ENCODE data around the gene USE1.

Gene USE1, protein sequence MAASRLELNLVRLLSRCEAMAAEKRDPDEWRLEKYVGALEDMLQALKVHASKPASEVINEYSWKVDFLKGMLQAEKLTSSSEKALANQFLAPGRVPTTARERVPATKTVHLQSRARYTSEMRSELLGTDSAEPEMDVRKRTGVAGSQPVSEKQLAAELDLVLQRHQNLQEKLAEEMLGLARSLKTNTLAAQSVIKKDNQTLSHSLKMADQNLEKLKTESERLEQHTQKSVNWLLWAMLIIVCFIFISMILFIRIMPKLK

DNA sequence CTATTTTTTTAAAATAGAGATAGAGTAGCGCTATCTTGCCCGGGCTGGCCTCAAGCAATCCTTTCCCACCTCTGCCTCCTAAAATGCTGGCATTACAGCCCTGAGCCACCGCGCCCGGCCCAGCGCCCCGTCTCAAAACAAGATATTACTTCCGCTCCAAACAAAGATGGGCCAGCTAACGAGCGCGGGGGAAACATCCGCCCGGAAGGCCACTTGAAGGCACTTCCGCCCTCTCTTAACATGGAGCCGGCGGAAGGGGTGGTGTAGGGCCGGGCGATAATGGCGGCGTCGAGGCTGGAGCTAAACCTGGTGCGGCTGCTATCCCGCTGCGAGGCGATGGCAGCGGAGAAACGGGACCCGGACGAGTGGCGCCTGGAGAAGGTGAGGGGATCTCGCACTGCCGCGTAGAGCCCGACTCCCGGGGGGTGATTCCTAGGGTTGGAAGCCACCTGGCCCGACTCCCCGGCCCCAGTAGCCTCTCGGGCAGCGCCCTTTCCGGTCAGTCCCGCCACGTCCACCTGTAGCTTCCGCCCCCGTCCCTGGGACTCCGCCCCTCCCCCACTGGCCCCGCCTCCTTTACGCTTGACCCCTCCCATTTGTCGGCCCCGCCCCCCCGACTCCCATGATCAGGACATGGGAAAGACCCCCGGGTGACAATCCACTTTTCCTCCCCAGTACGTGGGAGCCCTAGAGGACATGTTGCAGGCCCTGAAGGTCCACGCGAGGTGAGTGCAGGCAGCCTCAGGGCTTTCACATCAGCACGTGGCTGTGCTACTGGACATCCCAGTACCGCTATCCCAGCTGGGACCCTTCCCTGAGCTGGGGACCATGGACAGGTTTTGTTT, at the start of gene USE1:
TSS of gene USE1 (plus strand) at position 231 of the 845 bp plus-strand sequence. CDS start at position 280, 49 bp downstream.
- no peak for TF ChIP-seq Cebpa-rat (IDR thresholded peaks at IDR 0.05)
- Histone ChIP-seq H3K9ac (peak within 1 kb of the TSS; percentile 89), H3K4me2 (peak within 1 kb of the TSS; percentile 93), H3K9me3 (no peaks in the 10 kb centered on the region), H3K27me3 (no peaks in the 10 kb centered on the region), H3K4me3 (peak within 1 kb of the TSS; percentile 76), H4K20me1 (no peaks in the 10 kb centered on the region), H3K36me3 (peaks cover 66% of the 10 kb centered on the region), H3K4me1 (peaks cover 46% of the 10 kb centered on the region), H3K27ac (peak within 1 kb of the TSS; percentile 96)

DNA sequence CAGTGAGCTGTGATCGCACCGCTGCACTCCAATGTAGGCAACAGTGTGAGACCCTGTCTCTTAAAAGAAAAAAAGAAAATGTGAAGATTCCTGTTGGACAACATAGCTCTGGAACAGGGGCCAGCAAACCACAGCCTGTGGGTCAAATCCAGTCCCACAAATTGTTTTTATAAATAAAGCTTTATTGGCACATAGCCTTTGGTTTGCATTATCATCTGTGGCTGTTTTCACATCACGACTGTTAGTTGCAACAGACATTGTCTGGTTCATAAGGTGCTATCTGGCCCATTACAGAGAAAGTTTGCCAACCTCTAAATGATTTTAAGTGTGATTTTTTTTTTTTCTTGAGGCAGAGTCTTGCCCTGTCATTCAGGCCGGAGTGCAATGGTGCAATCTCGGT, 49.4 kb upstream of the USE1 start:
- Histone ChIP-seq H3K9me3 (peaks cover 16% of the 10 kb centered on the region), H3K4me2 (no peak overlapping the region), H3K27ac (no peak overlapping the region), H3K4me1 (no peaks in the 10 kb centered on the region), H3K27me3 (no peaks in the 10 kb centered on the region), H3K4me3 (no peak overlapping the region), H4K20me1 (no peaks in the 10 kb centered on the region), H3K36me3 (peaks cover 100% of the 10 kb centered on the region), H3K9ac (no peak overlapping the region)
- no peak for TF ChIP-seq Cebpa-rat (IDR thresholded peaks at IDR 0.05)

DNA sequence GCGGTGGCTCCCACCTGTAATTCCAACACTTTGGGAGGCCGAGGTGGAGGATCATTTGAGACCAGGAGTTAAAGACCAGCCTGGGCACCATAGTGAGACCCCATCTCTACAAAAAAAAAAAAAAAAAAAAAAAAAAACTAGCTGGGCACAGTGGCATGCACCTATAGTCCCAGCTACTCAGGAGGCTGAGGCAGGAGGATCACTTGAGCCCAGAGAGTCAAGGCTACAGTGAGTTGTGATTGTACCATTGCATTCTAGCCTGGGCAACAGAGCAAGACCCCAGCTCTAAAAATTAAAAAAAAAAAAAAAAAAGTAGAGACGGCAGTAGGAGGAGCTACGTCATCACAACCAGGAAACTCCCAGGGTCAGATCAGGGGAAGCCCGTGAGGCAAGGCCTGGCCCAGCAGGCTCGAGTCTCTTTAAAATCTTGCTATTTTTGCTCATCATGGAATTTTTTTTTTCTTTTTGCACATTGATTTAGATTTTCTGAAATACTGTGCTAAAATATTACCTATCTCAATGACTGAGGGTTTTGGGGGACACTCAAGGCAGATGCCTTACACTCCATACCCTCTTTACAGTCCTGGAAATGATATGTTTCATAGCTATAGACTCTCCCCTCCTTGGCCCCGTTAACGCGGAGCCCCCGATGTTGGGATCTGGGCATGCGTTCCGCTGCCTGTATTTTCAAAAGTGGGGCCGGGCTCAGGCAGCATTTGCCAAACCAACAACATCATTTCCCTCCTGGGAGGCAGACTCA, 44.4 kb upstream of the USE1 start:
- Histone ChIP-seq H3K9ac (no peak overlapping the region), H3K36me3 (peaks cover 100% of the 10 kb centered on the region), H3K4me2 (no peak overlapping the region), H3K4me3 (no peak overlapping the region), H4K20me1 (no peaks in the 10 kb centered on the region), H3K27me3 (no peaks in the 10 kb centered on the region), H3K9me3 (no peaks in the 10 kb centered on the region), H3K4me1 (no peaks in the 10 kb centered on the region), H3K27ac (no peak overlapping the region)
- no peak for TF ChIP-seq Cebpa-rat (IDR thresholded peaks at IDR 0.05)

DNA sequence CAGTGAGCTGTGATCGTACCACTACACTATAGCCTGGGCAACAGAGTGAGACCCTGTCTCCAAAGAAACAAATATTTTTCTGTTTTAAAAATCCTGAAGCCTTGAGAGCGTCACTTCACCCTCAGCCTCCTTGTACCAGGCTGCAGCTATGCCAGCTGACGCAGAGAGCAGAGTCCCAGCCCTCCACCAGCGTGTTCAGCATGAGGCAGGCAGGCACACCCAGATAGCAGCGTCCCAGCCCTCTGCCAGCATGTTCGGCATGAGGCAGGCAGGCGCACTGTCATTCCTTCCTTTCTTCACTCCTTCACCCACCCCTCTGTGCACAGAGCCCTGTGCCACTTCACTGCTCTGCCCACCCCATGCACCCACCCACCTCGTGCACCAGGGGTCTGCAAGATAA, 43.3 kb upstream of the USE1 start:
- no peaks in the 10 kb centered on the region for H3K4me1 ChIP-seq
- no peak for TF ChIP-seq Cebpa-rat (IDR thresholded peaks at IDR 0.05)
- no peaks in the 10 kb centered on the region for H3K9me3 ChIP-seq
- H3K27ac ChIP-seq = no peak overlapping the region
- peaks cover 100% of the 10 kb centered on the region for H3K36me3 ChIP-seq
- no peak overlapping the region for H3K4me2 ChIP-seq
- H4K20me1 ChIP-seq = no peaks in the 10 kb centered on the region
- no peak overlapping the region for H3K4me3 ChIP-seq
- no peaks in the 10 kb centered on the region for H3K27me3 ChIP-seq
- no peak overlapping the region for H3K9ac ChIP-seq

DNA sequence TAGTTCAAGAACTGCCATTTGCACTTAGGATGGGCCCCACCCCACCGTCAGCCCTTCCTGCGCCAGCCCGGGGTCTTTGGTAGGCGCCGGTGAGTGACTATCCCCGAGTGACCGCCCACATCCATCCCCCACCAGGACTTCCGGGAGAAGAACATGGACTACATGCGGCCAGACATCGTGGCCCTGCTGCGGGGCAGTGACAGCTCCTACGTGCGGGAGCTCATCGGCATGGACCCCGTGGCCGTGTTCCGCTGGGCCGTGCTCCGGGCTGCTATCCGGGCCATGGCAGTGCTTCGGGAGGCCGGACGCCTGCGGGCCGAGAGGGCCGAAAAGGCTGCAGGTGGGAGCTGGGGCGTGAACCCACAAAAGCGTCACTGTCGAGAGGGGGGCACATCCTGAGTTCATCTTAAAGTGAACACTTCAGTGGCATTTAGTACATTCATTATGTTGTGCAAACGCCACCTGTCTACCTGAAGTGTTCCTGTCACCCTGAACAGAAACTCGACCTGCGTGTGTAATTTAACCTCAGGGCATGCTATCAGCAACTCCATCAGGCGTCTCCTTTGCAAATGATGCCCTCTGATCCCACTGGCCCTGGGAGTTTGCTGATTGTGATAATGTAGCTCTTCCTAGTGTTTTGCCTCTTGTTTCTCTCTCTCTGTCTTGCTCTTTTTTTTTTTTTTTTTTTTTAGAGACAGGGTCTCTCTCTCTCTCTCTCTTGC, 42.4 kb upstream of the USE1 start:
- H3K4me3 ChIP-seq = no peak overlapping the region
- H3K27me3 ChIP-seq = no peaks in the 10 kb centered on the region
- H3K9me3 ChIP-seq = no peaks in the 10 kb centered on the region
- peaks cover 100% of the 10 kb centered on the region for H3K36me3 ChIP-seq
- H3K27ac ChIP-seq = no peak overlapping the region
- H3K4me1 ChIP-seq = no peaks in the 10 kb centered on the region
- H4K20me1 ChIP-seq = no peaks in the 10 kb centered on the region
- H3K9ac ChIP-seq = no peak overlapping the region
- no peak overlapping the region for H3K4me2 ChIP-seq
- no peak for TF ChIP-seq Cebpa-rat (IDR thresholded peaks at IDR 0.05)

DNA sequence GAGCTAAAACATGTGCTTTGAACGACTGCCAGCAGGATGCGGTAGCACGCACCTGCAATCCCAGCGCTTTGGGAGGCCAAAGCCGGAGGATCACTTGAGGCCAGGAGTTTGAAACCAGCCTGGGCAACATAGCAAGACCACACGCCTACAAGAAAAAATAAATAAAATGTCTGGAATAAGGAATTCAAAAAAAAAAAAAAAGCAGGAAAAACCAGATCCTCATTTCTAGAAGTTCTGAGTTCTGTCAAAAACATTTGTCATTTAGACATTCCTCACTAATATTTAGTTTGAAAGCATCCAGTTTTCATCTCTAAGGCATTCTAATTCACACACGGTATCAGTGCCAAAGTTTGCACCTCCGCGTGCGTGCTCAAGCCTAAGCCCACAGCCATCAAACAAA, 36.9 kb upstream of the USE1 start:
- Histone ChIP-seq H3K4me2 (no peak overlapping the region), H3K27me3 (no peaks in the 10 kb centered on the region), H3K4me1 (peaks cover 20% of the 10 kb centered on the region), H3K9ac (no peak overlapping the region), H3K9me3 (no peaks in the 10 kb centered on the region), H3K36me3 (peaks cover 92% of the 10 kb centered on the region), H3K27ac (no peak overlapping the region), H4K20me1 (no peaks in the 10 kb centered on the region), H3K4me3 (no peak overlapping the region)
- TF ChIP-seq Cebpa-rat (IDR thresholded peaks at IDR 0.05) = no peak

DNA sequence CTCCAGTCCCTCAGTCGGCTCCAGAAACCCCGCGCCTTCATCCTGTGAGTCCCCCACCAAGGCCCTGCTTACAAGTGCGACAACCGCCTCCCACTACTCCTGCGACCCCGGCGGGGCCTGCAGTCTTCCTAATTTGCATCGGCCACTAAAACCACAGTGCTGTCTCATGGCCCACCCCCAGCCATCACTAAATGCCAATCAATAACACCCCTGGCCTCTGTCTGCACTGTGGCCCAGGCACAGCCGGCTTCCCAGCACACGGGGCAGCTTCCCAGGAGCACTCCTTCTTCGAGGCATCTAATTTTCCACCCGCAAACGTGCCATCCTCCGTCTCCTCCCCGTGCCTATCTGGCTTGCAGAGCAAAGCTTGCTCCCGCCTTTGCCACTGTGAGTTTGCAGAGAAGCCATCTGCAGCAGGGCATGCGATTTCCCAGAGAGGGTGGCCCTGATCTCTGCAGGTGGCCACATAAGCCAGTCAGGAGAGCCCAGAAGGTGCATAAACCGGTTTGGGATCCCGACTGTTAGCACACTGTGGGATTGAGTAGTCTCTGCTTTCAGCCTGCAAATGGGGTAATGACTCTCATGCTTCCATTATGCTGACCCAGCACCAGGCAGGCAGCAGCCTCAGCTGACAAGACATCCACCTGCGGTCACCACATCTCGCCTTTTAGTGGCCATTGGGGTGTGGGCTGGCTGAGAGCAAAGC, 34.0 kb upstream of the USE1 start:
- no peak overlapping the region for H3K4me2 ChIP-seq
- no peaks in the 10 kb centered on the region for H3K27me3 ChIP-seq
- no peaks in the 10 kb centered on the region for H4K20me1 ChIP-seq
- H3K4me3 ChIP-seq = no peak overlapping the region
- TF ChIP-seq Cebpa-rat (IDR thresholded peaks at IDR 0.05) = no peak
- H3K36me3 ChIP-seq = peaks cover 71% of the 10 kb centered on the region
- no peaks in the 10 kb centered on the region for H3K9me3 ChIP-seq
- peaks cover 48% of the 10 kb centered on the region for H3K4me1 ChIP-seq
- H3K27ac ChIP-seq = no peak overlapping the region
- H3K9ac ChIP-seq = no peak overlapping the region

DNA sequence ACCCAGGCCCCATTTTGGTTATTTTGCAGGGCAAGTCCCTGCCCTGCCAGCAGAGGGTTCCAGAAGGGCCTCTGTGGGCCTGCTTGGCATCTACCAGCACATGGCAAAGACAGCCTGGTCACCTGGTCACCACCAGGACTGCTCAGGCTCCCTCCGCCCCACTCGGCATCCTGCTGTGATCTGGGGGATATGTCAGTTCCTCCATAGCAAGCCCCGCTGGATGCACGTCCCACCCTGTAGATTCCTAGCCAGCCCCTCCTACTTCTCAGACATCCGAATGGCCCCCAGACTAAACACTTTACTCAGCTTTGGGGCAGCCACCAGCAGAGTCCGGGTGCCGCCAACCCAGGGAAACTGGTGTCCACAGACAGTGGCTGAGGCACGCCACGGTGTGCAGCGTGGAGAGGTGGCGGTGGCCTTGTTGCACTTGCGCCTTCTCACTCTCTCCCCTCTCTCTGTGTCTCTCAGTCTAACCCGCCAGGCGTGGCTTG, 31.8 kb upstream of the USE1 start:
- peaks cover 49% of the 10 kb centered on the region for H3K4me1 ChIP-seq
- H3K9ac ChIP-seq = peak overlapping the region; percentile 75
- no peaks in the 10 kb centered on the region for H3K9me3 ChIP-seq
- peak overlapping the region; percentile 98 for H3K4me2 ChIP-seq
- peak overlapping the region; percentile 59 for H3K4me3 ChIP-seq
- TF ChIP-seq Cebpa-rat (IDR thresholded peaks at IDR 0.05) = no peak
- H3K27me3 ChIP-seq = no peaks in the 10 kb centered on the region
- no peaks in the 10 kb centered on the region for H4K20me1 ChIP-seq
- peak overlapping the region; percentile 89 for H3K27ac ChIP-seq
- peaks cover 71% of the 10 kb centered on the region for H3K36me3 ChIP-seq
